ENCODE results near the gene SLC46A1. TPM values are rescaled to one million over a fixed set of nuclear protein-coding genes. Genes with fewer than 3 reads are reported as not detected.

Gene SLC46A1
- total and polyA plus RNA-seq, 9 donors, result 5.8 to 9.0 (median 8.0) TPM

- H3K27me3 ChIP-seq (ENCODE audit: control insufficient read depth, insufficient read depth, low read length), result peaks cover 27% of the 10 kb centered on the region
- no peaks in the 10 kb centered on the region for H3K9me3 ChIP-seq (replicated peaks; ENCODE audit: control insufficient read depth, low read depth, low read length)
- no peak for DNase-seq
- peaks cover 32% of the 10 kb centered on the region for H3K36me3 ChIP-seq (ENCODE audit: control insufficient read depth, insufficient read depth, low read length)
- H3K4me3 ChIP-seq (ENCODE audit: low read length), result no peak overlapping the region
- peaks cover 5% of the 10 kb centered on the region for H3K4me1 ChIP-seq (ENCODE audit: control insufficient read depth, insufficient read depth, low read length)
- no peak overlapping the region for H3K27ac ChIP-seq (ENCODE audit: low read length)
Observed at GRCh38 chr17:28386391-28386790, 19.6 kb downstream of the SLC46A1 start.

- DNase-seq, result no peak
- Histone ChIP-seq H3K36me3 (ENCODE audit: control insufficient read depth, insufficient read depth, low read length) (peaks cover 23% of the 10 kb centered on the region), H3K9me3 (replicated peaks; ENCODE audit: control insufficient read depth, low read depth, low read length) (no peaks in the 10 kb centered on the region), H3K27ac (ENCODE audit: low read length) (no peak overlapping the region), H3K27me3 (ENCODE audit: control insufficient read depth, insufficient read depth, low read length) (peaks cover 36% of the 10 kb centered on the region), H3K4me3 (ENCODE audit: low read length) (no peak overlapping the region), H3K4me1 (ENCODE audit: control insufficient read depth, insufficient read depth, low read length) (peaks cover 9% of the 10 kb centered on the region)
- 60% methylated on average over 1 of the region's 8 CpGs for WGBS (ENCODE audit: insufficient coverage)
Observed at GRCh38 chr17:28385406-28385805, 20.6 kb downstream of the SLC46A1 start.

GRCh38 chr17:28385037-28385400, 21.0 kb downstream of the SLC46A1 start:
- no peak overlapping the region for H3K27ac ChIP-seq (ENCODE audit: low read length)
- WGBS (ENCODE audit: insufficient coverage), result 25% methylated on average over 29 of the region's 29 CpGs
- H3K36me3 ChIP-seq (ENCODE audit: control insufficient read depth, insufficient read depth, low read length), result peaks cover 20% of the 10 kb centered on the region
- no peaks in the 10 kb centered on the region for H3K9me3 ChIP-seq (replicated peaks; ENCODE audit: control insufficient read depth, low read depth, low read length)
- H3K4me1 ChIP-seq (ENCODE audit: control insufficient read depth, insufficient read depth, low read length), result peaks cover 9% of the 10 kb centered on the region
- H3K27me3 ChIP-seq (ENCODE audit: control insufficient read depth, insufficient read depth, low read length), result peaks cover 40% of the 10 kb centered on the region
- peak overlapping the region; percentile 24 for H3K4me3 ChIP-seq (ENCODE audit: low read length)
- DNase-seq, result no peak

GRCh38 chr17:28384281-28385036, 21.6 kb downstream of the SLC46A1 start:
- Histone ChIP-seq H3K27ac (ENCODE audit: low read length) (no peak overlapping the region), H3K9me3 (replicated peaks; ENCODE audit: control insufficient read depth, low read depth, low read length) (no peaks in the 10 kb centered on the region), H3K27me3 (ENCODE audit: control insufficient read depth, insufficient read depth, low read length) (peaks cover 40% of the 10 kb centered on the region), H3K4me3 (ENCODE audit: low read length) (peak overlapping the region; percentile 24), H3K36me3 (ENCODE audit: control insufficient read depth, insufficient read depth, low read length) (peaks cover 18% of the 10 kb centered on the region), H3K4me1 (ENCODE audit: control insufficient read depth, insufficient read depth, low read length) (peaks cover 9% of the 10 kb centered on the region)
- no peak for DNase-seq
- WGBS (ENCODE audit: insufficient coverage), result 12% methylated on average over 53 of the region's 56 CpGs

GRCh38 chr17:28381141-28381825, 24.7 kb downstream of the SLC46A1 start:
- no peak overlapping the region for H3K27ac ChIP-seq (ENCODE audit: low read length)
- H3K36me3 ChIP-seq (ENCODE audit: control insufficient read depth, insufficient read depth, low read length), result no peaks in the 10 kb centered on the region
- no peak overlapping the region for H3K4me3 ChIP-seq (ENCODE audit: low read length)
- peaks cover 9% of the 10 kb centered on the region for H3K4me1 ChIP-seq (ENCODE audit: control insufficient read depth, insufficient read depth, low read length)
- DNase-seq, result no peak
- WGBS (ENCODE audit: insufficient coverage), result 11% methylated on average over 69 of the region's 72 CpGs
- H3K9me3 ChIP-seq (replicated peaks; ENCODE audit: control insufficient read depth, low read depth, low read length), result no peaks in the 10 kb centered on the region
- H3K27me3 ChIP-seq (ENCODE audit: control insufficient read depth, insufficient read depth, low read length), result peaks cover 40% of the 10 kb centered on the region

GRCh38 chr17:28379814-28380801, 25.9 kb downstream of the SLC46A1 start:
- Histone ChIP-seq H3K9me3 (replicated peaks; ENCODE audit: control insufficient read depth, low read depth, low read length) (no peaks in the 10 kb centered on the region), H3K27ac (ENCODE audit: low read length) (no peak overlapping the region), H3K27me3 (ENCODE audit: control insufficient read depth, insufficient read depth, low read length) (peaks cover 40% of the 10 kb centered on the region), H3K4me3 (ENCODE audit: low read length) (no peak overlapping the region), H3K4me1 (ENCODE audit: control insufficient read depth, insufficient read depth, low read length) (peaks cover 9% of the 10 kb centered on the region), H3K36me3 (ENCODE audit: control insufficient read depth, insufficient read depth, low read length) (no peaks in the 10 kb centered on the region)
- no peak for DNase-seq
- WGBS (ENCODE audit: insufficient coverage), result 86% methylated on average over 6 of the region's 10 CpGs

GRCh38 chr17:28372945-28373274, 33.1 kb downstream of the SLC46A1 start:
- no CpG with 5 or more reads among the region's 6 CpGs for WGBS (ENCODE audit: insufficient coverage)
- Histone ChIP-seq H3K4me1 (ENCODE audit: control insufficient read depth, insufficient read depth, low read length) (peaks cover 24% of the 10 kb centered on the region), H3K27me3 (ENCODE audit: control insufficient read depth, insufficient read depth, low read length) (peaks cover 5% of the 10 kb centered on the region), H3K36me3 (ENCODE audit: control insufficient read depth, insufficient read depth, low read length) (no peaks in the 10 kb centered on the region), H3K27ac (ENCODE audit: low read length) (no peak overlapping the region), H3K4me3 (ENCODE audit: low read length) (no peak overlapping the region), H3K9me3 (replicated peaks; ENCODE audit: control insufficient read depth, low read depth, low read length) (no peaks in the 10 kb centered on the region)
- no peak for DNase-seq

GRCh38 chr17:28372203-28372944, 33.6 kb downstream of the SLC46A1 start:
- WGBS (ENCODE audit: insufficient coverage), result 6% methylated on average over 46 of the region's 53 CpGs
- peaks cover 24% of the 10 kb centered on the region for H3K4me1 ChIP-seq (ENCODE audit: control insufficient read depth, insufficient read depth, low read length)
- peaks cover 5% of the 10 kb centered on the region for H3K27me3 ChIP-seq (ENCODE audit: control insufficient read depth, insufficient read depth, low read length)
- H3K4me3 ChIP-seq (ENCODE audit: low read length), result peak overlapping the region; percentile 27
- no peak overlapping the region for H3K27ac ChIP-seq (ENCODE audit: low read length)
- H3K36me3 ChIP-seq (ENCODE audit: control insufficient read depth, insufficient read depth, low read length), result no peaks in the 10 kb centered on the region
- no peaks in the 10 kb centered on the region for H3K9me3 ChIP-seq (replicated peaks; ENCODE audit: control insufficient read depth, low read depth, low read length)
- peak; percentile 33 for DNase-seq

- Histone ChIP-seq H3K36me3 (ENCODE audit: control insufficient read depth, insufficient read depth, low read length) (no peaks in the 10 kb centered on the region), H3K27ac (ENCODE audit: low read length) (peak within 1 kb of the TSS; percentile 75), H3K4me3 (ENCODE audit: low read length) (peak within 1 kb of the TSS; percentile 61), H3K9me3 (replicated peaks; ENCODE audit: control insufficient read depth, low read depth, low read length) (no peaks in the 10 kb centered on the region), H3K4me1 (ENCODE audit: control insufficient read depth, insufficient read depth, low read length) (peaks cover 24% of the 10 kb centered on the region), H3K27me3 (ENCODE audit: control insufficient read depth, insufficient read depth, low read length) (peaks cover 5% of the 10 kb centered on the region)
- peak; percentile 89 for DNase-seq
- under 1% methylated on average over 59 of the region's 80 CpGs for WGBS (ENCODE audit: insufficient coverage)
Observed at GRCh38 chr17:28371245-28372202, 34.5 kb downstream of the SLC46A1 start, which contains the start of gene SARM1. Gene SARM1, plus strand, starts transcription at chr17:28371694. Its CDS starts 339 bp downstream, at chr17:28372033.

Data from muscle of leg (tissue), 11 donors.